Colonic mucosa (tissue), 4 donors: ENCODE data around the gene MRPS27. TPM values are rescaled to one million over a fixed set of nuclear protein-coding genes. Genes with fewer than 3 reads are reported as not detected.
A peak's percentile ranks its signal among the peaks of the same experiment; 100 is the strongest.

ENCODE experiments used
- DNase-seq: peaks from one replicate; pipeline ENCODE4 v3.0.0-alpha.2; 2020
- H3K27ac ChIP-seq: fragments of 200-600 bp; one replicate; pipeline ENCODE4 v1.8.0; 2021
- H3K27me3 ChIP-seq: fragments of 200-600 bp; one replicate; pipeline ENCODE4 v1.8.0; 2021
- H3K36me3 ChIP-seq: fragments of 200-600 bp; one replicate; pipeline ENCODE4 v1.8.0; 2021
- H3K4me1 ChIP-seq: fragments of 200-600 bp; one replicate; pipeline ENCODE4 v1.8.0; 2021; ENCODE audit warnings: mild to moderate bottlenecking
- H3K4me3 ChIP-seq: fragments of 200-600 bp; one replicate; pipeline ENCODE4 v1.8.0; 2021
- H3K9ac ChIP-seq, 2 donors: one replicate each; pipeline ENCODE4 v1.7.0; 2013; ENCODE audit warnings: control low read depth in 2 of 2, low read depth in 2 of 2, low read length in 2 of 2
- H3K9me3 ChIP-seq: fragments of 200-600 bp; one replicate; pipeline ENCODE4 v1.8.0; 2021
- CTCF ChIP-seq: fragments of 200-600 bp; IDR thresholded peaks from one replicate; pipeline ENCODE4 v1.8.0; 2022; ENCODE audit warnings: antibody characterized with exemption, mild to moderate bottlenecking
- intact Hi-C: fragments of 100-400 bp; cut with DNase I; formaldehyde crosslinking; loops from one replicate; pipeline ENCODE4 v1.14.1; 2022
- total RNA-seq, 2 donors: library from RNA; stranded (reverse); fragmentation: NEBNext Ultra II Directional in 1 of 2; extraction: Animal tissue kit (Norgen Biotek cat#: 25700) in 1 of 2; gene quantifications; one replicate each; pipeline ENCODE4 v1.2.1, GENCODE V29; 2021
- donor health status: healthy.
- donor health status: DM: no; HTN: no; CAD: no.
- donor health status: DM: no; HTN: no; CAD: no.

Gene MRPS27
- total RNA-seq, 2 donors from 2014 or later, result 46.3 to 56.6 TPM

GRCh38 chr5:72245951-72246532 lies 74.0 kb downstream of the MRPS27 start:
- H3K4me3 ChIP-seq, result no peak overlapping the region
- peak overlapping the region; percentile 5 for H3K27ac ChIP-seq
- intact Hi-C loops, result no loop called here
- no peak for DNase-seq
- H3K9ac ChIP-seq, result no peak overlapping the region
- TF ChIP-seq CTCF, result no peak
- no peaks in the 10 kb centered on the region for H3K27me3 ChIP-seq
- H3K4me1 ChIP-seq, result peaks cover 6% of the 10 kb centered on the region
- H3K36me3 ChIP-seq, result no peaks in the 10 kb centered on the region
- H3K9me3 ChIP-seq, result no peaks in the 10 kb centered on the region

GRCh38 chr5:72245546-72245945 lies 74.5 kb downstream of the MRPS27 start:
- no peak overlapping the region for H3K9ac ChIP-seq
- no peaks in the 10 kb centered on the region for H3K36me3 ChIP-seq

GRCh38 chr5:72244862-72245371 lies 75.1 kb downstream of the MRPS27 start:
- no peak overlapping the region for H3K4me3 ChIP-seq
- H3K9me3 ChIP-seq, result no peaks in the 10 kb centered on the region
- no peak for DNase-seq
- no peak overlapping the region for H3K27ac ChIP-seq
- no peaks in the 10 kb centered on the region for H3K27me3 ChIP-seq
- intact Hi-C loops, result no loop called here
- TF ChIP-seq CTCF, result no peak
- H3K36me3 ChIP-seq, result no peaks in the 10 kb centered on the region
- H3K4me1 ChIP-seq, result peaks cover 6% of the 10 kb centered on the region
- no peak overlapping the region for H3K9ac ChIP-seq

More at GRCh38 chr5:72245546-72245945, 74.5 kb downstream of the MRPS27 start:
- no peaks in the 10 kb centered on the region for H3K27me3 ChIP-seq
- no peak overlapping the region for H3K4me3 ChIP-seq
- peaks cover 6% of the 10 kb centered on the region for H3K4me1 ChIP-seq
- DNase-seq, result no peak
- no peaks in the 10 kb centered on the region for H3K9me3 ChIP-seq
- intact Hi-C loops, result no loop called here
- no peak for TF ChIP-seq CTCF
- no peak overlapping the region for H3K27ac ChIP-seq

- no peak for TF ChIP-seq CTCF
- no peaks in the 10 kb centered on the region for H3K9me3 ChIP-seq
- no peaks in the 10 kb centered on the region for H3K36me3 ChIP-seq
- no peak overlapping the region for H3K9ac ChIP-seq
- DNase-seq, result no peak
- intact Hi-C loops, result no loop called here
- no peaks in the 10 kb centered on the region for H3K27me3 ChIP-seq
- no peak overlapping the region for H3K27ac ChIP-seq
- H3K4me1 ChIP-seq, result peaks cover 6% of the 10 kb centered on the region
- no peak overlapping the region for H3K4me3 ChIP-seq
Observed at GRCh38 chr5:72243706-72244105, 76.3 kb downstream of the MRPS27 start.

GRCh38 chr5:72242796-72243475 lies 77.1 kb downstream of the MRPS27 start:
- Histone ChIP-seq H3K27ac (no peak overlapping the region), H3K27me3 (no peaks in the 10 kb centered on the region), H3K4me1 (peaks cover 6% of the 10 kb centered on the region), H3K36me3 (no peaks in the 10 kb centered on the region), H3K9me3 (no peaks in the 10 kb centered on the region), H3K4me3 (no peak overlapping the region), H3K9ac (no peak overlapping the region)
- intact Hi-C loops, result no loop called here
- no peak for DNase-seq
- no peak for TF ChIP-seq CTCF
